K562 (cell line): ENCODE data around the gene CCDC73.

Source experiments
- CBFB ChIP-seq: sonication (generic); formaldehyde crosslinking; IDR thresholded peaks from 2 replicates; pipeline ENCODE4 v1.4.0; 2020; ENCODE audit warnings: mild to moderate bottlenecking, missing genetic modification reagents
- SMARCC2 ChIP-seq: fragments of 450-650 bp; IDR thresholded peaks from 2 replicates; pipeline ENCODE4 v1.6.1; 2017; ENCODE audit warnings: antibody characterized with exemption, moderate library complexity, mild to moderate bottlenecking, low read depth

- no peak for TF ChIP-seq CBFB (CRISPR knock-in tag)
- no peak for TF ChIP-seq SMARCC2
Measured at GRCh38 chr11:32615422-32615821, 179.0 kb downstream of the CCDC73 start.
